ENCODE measurements around the gene UCN2.
"Not testable (repeated sequence)": the region's sequence is repeated elsewhere in the genome, so short reads cannot be mapped to it uniquely, and the experiment has no call there.

Gene UCN2

GRCh38 chr3:48560648-48561018, 2.9 kb downstream of the UCN2 start:
- DNase-seq, result no peak

GRCh38 chr3:48558493-48559134, 5.0 kb downstream of the UCN2 start:
- DNase-seq, result peak; percentile 92

GRCh38 chr3:48556796-48557626, 6.6 kb downstream of the UCN2 start, which contains the start of gene PFKFB4:
Gene PFKFB4 (minus strand): TSS chr3:48556803. CDS start chr3:48556777, 26 bp downstream.
- peak; percentile 99 for DNase-seq

- no peak for DNase-seq
These were observed 7.4 kb downstream of the UCN2 start for GRCh38 chr3:48555949-48556795.

- DNase-seq, result no peak
These were observed 8.2 kb downstream of the UCN2 start for GRCh38 chr3:48555231-48555948.

GRCh38 chr3:48553886-48554845, 9.4 kb downstream of the UCN2 start:
- DNase-seq, result no peak

- DNase-seq, result peak; percentile 22
These were observed 10.2 kb downstream of the UCN2 start for GRCh38 chr3:48553361-48553760.

- DNase-seq, result no peak
These were observed 11.2 kb downstream of the UCN2 start for GRCh38 chr3:48552111-48552951.

- DNase-seq, result not testable (repeated sequence)
These were observed 11.9 kb downstream of the UCN2 start for GRCh38 chr3:48551651-48552050.

- peak; percentile 95 for DNase-seq
These were observed 14.6 kb downstream of the UCN2 start for GRCh38 chr3:48548729-48549705.

- no peak for DNase-seq
These were observed 15.5 kb downstream of the UCN2 start for GRCh38 chr3:48548126-48548525.

- DNase-seq, result no peak
These were observed 17.3 kb downstream of the UCN2 start for GRCh38 chr3:48546203-48546829.

- peak; percentile 51 for DNase-seq
These were observed 19.4 kb downstream of the UCN2 start for GRCh38 chr3:48544141-48544540.

- peak; percentile 67 for DNase-seq
These were observed 20.2 kb downstream of the UCN2 start for GRCh38 chr3:48543271-48543866.

GRCh38 chr3:48538451-48538850, 25.1 kb downstream of the UCN2 start:
- DNase-seq, result no peak

GRCh38 chr3:48536785-48537184, 26.8 kb downstream of the UCN2 start:
- no peak for DNase-seq

GRCh38 chr3:48536116-48536515, 27.5 kb downstream of the UCN2 start:
- DNase-seq, result no peak

- DNase-seq, result no peak
These were observed 28.0 kb downstream of the UCN2 start for GRCh38 chr3:48535578-48535977.

Data from suppressor macrophage treated with lipopolysaccharide for 4 hours (primary cell).